Nephron progenitor cell (in vitro differentiated cells): Measurements from ENCODE around the gene PRAC2.

Experiments
- DNase-seq: peaks from one replicate; pipeline ENCODE4 v3.0.0; 2021
- H3K27ac Mint-ChIP-seq: 2 replicates; pipeline ENCODE4 v1.8.0; 2021; ENCODE audit warnings: mild to moderate bottlenecking, moderate library complexity, mixed read lengths
- H3K27me3 Mint-ChIP-seq: 2 replicates; pipeline ENCODE4 v1.8.0; 2021; ENCODE audit warnings: mild to moderate bottlenecking, low read depth, mixed read lengths; ENCODE audit not compliant: poor library complexity
- H3K36me3 Mint-ChIP-seq: 2 replicates; pipeline ENCODE4 v1.8.0; 2021; ENCODE audit warnings: low read depth, mixed read lengths
- H3K4me1 Mint-ChIP-seq: 2 replicates; pipeline ENCODE4 v1.8.0; 2021; ENCODE audit warnings: mixed read lengths
- H3K4me3 Mint-ChIP-seq: 2 replicates; pipeline ENCODE4 v1.8.0; 2021; ENCODE audit warnings: mild to moderate bottlenecking, moderate library complexity, mixed read lengths
- H3K9me3 Mint-ChIP-seq: 2 replicates; pipeline ENCODE4 v1.8.0; 2021; ENCODE audit warnings: mild to moderate bottlenecking, moderate library complexity, mixed read lengths
- CTCF ChIP-seq: fragments of 200-600 bp; sonication (generic); IDR thresholded peaks from 2 replicates; pipeline ENCODE4 v1.5.0; 2021; ENCODE audit warnings: antibody characterized with exemption

Gene PRAC2

DNA sequence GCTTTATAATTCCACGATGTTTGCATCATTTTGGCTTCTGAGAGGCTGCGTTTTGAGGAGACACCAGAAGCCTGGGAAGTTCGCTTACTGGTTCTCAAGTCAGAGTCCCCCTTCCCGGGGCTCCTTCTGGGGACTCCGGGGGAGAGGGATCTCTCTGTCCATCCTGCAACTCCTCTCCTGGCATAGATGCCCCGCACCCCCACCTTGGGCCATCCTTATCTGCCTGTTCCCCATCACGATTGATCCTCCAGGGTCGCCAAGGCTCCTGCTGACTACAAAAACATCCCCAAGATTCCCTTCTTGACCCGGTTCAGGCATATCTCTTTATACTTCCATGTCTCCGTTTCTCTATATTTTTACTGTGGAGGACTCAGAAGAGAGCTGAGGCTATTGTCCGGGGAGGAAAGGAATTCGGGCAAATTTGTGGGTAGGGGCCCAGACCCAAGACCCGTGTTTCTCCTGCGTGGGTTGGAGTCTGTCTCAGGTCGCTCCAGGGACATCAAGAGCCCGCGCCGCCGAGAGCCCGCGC, 24.0 kb downstream of the PRAC2 start:
- Mint-ChIP-seq H3K4me1 (peaks cover 9% of the 10 kb centered on the region), H3K27ac (no peak overlapping the region), H3K9me3 (peaks cover 2% of the 10 kb centered on the region), H3K4me3 (no peak overlapping the region), H3K27me3 (peaks cover 100% of the 10 kb centered on the region), H3K36me3 (no peaks in the 10 kb centered on the region)
- TF ChIP-seq CTCF = no peak
- no peak for DNase-seq

GRCh38 chr17:48747445-48748363, 24.7 kb downstream of the PRAC2 start:
- no peak for TF ChIP-seq CTCF
- no peak overlapping the region for H3K27ac Mint-ChIP-seq

GRCh38 chr17:48748718-48749566, 26.0 kb downstream of the PRAC2 start:
- no peak for DNase-seq
- Mint-ChIP-seq H3K27me3 (peaks cover 100% of the 10 kb centered on the region), H3K27ac (no peak overlapping the region), H3K36me3 (no peaks in the 10 kb centered on the region), H3K4me3 (no peak overlapping the region), H3K9me3 (no peaks in the 10 kb centered on the region), H3K4me1 (peaks cover 25% of the 10 kb centered on the region)
- no peak for TF ChIP-seq CTCF

More at GRCh38 chr17:48747445-48748363, 24.7 kb downstream of the PRAC2 start:
- H3K4me3 Mint-ChIP-seq = no peak overlapping the region
- peaks cover 100% of the 10 kb centered on the region for H3K27me3 Mint-ChIP-seq
- no peaks in the 10 kb centered on the region for H3K36me3 Mint-ChIP-seq
- peak; percentile 46 for DNase-seq
- no peaks in the 10 kb centered on the region for H3K9me3 Mint-ChIP-seq
- H3K4me1 Mint-ChIP-seq = peaks cover 14% of the 10 kb centered on the region

GRCh38 chr17:48749621-48750553, 26.9 kb downstream of the PRAC2 start:
- H3K4me3 Mint-ChIP-seq = no peak overlapping the region
- no peaks in the 10 kb centered on the region for H3K36me3 Mint-ChIP-seq
- TF ChIP-seq CTCF = no peak
- no peaks in the 10 kb centered on the region for H3K9me3 Mint-ChIP-seq
- no peak overlapping the region for H3K27ac Mint-ChIP-seq
- no peak for DNase-seq
- peaks cover 25% of the 10 kb centered on the region for H3K4me1 Mint-ChIP-seq
- H3K27me3 Mint-ChIP-seq = peaks cover 100% of the 10 kb centered on the region

- DNase-seq = no peak
- H3K4me3 Mint-ChIP-seq = no peak overlapping the region
- no peaks in the 10 kb centered on the region for H3K9me3 Mint-ChIP-seq
- H3K27ac Mint-ChIP-seq = no peak overlapping the region
- H3K36me3 Mint-ChIP-seq = no peaks in the 10 kb centered on the region
- H3K4me1 Mint-ChIP-seq = peaks cover 29% of the 10 kb centered on the region
- peaks cover 100% of the 10 kb centered on the region for H3K27me3 Mint-ChIP-seq
- TF ChIP-seq CTCF = no peak
Observed at GRCh38 chr17:48751172-48751571, 28.2 kb downstream of the PRAC2 start.
